UCSD-AML1 (cell line): Measurements from ENCODE around the gene TXLNB.

Experiments used
- DNase-seq: peaks from one replicate; lab custom pipeline; 2025; ENCODE audit not compliant: unreplicated experiment; lab: John Stamatoyannopoulos, UW

Gene TXLNB

DNA sequence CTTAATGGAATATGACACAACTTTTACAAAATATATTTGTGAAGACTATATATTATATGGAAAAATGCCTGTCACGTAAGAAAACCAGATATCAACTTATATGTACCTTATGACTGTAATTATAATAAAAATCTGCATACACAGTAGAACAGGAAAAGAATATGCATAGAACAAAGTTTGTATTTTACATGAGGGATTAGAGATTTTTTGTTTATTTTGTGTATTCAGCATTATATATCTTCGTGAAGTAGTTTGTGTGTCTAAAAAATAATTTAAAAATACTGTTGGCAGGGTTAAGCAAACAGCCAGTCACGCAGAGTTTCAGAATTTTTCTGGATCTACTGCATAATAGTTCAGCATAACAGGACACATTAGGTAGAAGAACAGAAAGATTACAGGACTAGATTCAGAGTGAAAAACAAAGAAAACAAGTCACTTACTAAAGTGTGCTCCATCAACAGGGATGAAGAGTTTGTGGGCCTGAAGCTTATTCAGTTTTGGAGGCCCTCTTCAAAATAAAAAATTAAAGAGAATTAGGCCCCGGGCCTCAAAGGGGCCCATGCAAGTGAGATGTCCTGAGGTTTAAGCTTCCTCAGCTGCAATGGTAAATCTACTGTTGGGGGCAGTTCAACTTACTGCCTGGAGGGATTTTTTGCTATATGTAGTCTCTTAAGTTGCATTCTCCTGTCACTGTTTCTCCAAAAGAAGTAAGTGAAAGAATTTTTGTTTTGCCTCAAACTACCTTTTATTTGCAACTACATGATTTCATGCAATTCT lies 16.3 kb downstream of the TXLNB start:
- DNase-seq = no peak

DNA sequence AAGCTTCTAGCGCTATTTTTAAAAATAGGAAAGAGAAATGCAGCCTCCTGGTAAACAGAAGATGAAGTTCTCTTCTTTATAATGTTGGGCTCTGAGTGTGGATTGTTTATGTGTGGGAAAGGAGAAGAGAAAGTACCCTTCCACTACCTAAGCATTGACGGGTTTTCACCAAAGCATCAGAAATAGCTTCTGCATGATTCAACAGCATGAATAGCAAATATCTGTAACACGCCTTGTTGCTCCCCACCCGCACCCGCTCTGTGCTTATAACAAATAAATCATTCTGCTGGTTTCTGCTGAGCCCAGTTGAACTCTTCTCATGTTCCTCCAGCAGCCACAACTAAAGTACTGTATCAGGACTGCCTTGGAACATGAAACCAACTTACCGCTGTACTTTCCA lies 20.7 kb downstream of the TXLNB start:
- DNase-seq = no peak

DNA sequence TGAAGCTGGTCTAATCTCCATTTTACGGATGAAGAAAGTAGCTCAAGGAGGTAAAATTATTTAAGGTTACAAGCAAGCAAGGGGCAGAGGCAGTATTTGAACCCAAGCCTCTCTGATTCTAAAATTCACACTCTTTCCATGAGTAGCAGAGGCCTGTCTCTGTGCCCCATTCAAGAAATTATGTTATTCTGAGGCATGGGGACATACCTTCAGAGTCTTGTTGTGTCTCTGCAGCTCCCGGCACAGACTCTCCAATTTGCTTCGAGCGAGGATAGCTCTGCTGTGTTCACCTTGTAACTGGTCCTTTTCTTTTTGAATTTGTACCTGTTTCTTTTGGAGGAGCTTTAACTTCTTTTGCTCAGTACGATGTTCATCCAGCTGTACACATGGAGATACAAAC lies 21.5 kb downstream of the TXLNB start:
- DNase-seq = no peak

DNA sequence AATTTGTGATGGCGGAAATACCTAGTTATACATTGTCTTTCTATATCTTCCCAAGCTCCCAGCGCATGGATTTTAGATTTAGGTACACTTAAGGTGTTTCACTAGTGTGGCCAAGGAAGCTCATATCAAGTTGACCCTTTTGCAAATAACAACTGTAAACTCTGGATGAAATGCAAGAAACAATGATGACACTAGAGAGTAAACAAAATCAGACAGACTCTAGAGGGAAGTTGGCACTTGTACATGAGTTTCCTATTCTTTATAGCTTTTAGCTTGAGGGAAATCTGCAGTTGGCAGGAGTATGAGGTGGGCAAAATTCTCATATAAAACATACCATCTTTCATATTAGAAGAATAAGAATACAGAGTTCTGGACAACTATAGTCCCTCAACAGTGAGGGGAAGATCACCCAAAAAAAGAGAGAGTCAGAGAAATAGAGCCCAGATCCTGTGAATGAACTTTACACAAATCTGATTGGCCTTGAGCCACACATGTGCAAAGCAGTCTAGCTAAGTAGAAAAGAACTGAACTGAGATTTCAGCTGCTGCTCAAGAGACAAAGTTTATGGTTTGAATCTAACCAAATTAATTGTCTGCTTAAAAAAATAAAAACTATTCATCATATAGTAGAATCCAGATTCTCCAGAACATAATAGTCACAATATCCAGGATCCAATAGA lies 26.1 kb downstream of the TXLNB start:
- no peak for DNase-seq

DNA sequence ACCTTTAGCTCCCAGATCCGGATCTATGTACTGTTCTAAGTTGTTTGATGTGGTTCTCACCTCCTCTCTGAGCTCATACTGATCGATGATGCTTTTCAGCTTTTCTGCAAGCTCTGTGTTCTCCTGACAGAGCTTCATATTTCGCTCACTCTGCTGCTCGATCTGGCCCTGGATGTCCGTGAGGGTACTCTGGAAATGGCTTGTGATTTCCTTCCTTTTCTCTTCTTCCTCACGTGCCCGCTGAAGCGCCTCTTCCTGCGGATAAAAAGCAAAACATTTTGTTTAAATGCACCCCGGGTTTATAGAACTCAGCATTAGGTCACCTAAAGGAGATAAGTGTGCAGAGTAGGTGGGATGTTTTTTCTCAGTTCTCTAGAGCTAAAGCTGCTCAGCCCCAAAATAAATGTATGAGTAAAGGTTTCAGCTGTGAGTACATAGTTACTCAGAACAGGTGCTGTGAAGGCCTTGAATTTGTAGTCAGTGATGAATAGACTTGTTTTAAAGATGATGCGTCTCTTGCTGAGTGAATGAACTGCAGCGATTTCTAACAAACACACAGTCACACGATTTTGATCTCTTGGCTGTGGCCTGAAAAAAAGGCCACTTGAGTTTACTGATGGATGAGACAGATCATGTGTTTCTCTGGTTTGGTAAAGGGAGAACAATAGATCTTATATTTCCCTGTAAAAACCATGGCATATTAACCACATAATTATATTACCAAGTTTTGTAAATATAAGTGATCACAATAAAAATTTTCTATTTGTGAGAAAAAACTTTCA lies 29.1 kb downstream of the TXLNB start:
- no peak for DNase-seq

DNA sequence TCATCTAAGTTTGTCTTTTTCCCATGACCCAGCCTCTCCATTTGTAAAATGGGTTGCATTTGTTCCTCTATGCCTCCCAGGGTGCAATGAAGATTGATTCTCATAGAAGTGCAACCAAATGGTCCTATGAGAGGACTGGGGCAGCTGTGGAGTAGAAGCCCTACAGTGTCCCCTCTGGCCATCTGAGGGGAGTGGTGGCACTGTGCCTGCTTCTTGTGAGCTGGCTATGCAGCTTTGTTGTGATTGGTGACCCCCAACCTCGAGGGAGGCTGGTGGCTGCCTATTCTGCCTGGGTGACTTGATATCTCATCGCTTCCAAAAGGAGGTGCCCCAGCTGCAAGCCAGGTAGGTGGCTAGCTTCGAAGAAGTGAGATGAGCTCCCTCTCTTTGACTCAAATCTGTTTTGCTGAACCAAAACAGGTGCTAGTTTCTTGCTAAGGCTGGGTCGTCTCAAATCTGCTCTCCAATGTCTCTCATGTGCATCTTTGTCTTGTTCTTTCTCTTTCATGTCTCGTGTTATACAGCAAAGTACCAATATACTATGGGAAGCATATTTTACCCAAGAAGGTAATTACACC lies 33.9 kb downstream of the TXLNB start:
- DNase-seq = no peak

DNA sequence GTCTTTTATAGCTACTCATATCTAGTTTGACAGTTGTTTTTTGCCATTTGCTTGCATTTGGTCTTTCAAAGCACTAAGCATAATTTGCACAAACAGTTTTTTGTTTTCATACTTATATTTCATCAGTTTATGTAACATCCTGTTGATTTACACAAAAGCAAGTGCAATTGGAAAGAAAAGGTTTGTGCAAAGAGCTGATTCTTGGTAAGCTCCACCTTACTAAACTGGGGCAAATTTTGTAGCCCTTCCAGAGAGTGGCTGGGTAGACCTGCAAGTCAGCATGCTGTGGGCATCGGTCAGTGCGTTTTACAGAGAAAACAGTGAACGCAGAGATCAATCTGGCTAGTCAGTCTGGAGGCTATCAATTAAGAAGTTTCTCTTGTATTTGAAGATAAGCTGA lies 34.5 kb downstream of the TXLNB start:
- DNase-seq = no peak

DNA sequence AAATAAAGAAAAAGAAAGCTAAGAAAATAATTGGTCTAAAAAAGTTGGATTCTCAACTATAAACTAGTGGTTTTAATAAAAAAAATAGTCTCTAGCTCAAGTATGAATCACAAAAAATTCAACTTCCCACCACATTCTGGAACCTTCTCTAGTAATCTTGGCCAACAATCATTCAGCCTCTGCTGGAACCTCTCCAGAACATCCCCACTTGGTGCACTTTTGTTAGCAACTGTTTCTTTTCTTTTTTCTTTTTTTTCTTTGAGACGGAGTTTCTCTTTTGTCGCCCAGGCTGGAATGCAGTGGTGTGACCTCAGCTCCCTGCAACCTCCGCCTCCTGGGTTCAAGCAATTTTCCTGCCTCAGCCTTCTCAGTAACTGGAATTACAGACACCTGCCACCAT lies 35.7 kb downstream of the TXLNB start:
- DNase-seq = no peak

DNA sequence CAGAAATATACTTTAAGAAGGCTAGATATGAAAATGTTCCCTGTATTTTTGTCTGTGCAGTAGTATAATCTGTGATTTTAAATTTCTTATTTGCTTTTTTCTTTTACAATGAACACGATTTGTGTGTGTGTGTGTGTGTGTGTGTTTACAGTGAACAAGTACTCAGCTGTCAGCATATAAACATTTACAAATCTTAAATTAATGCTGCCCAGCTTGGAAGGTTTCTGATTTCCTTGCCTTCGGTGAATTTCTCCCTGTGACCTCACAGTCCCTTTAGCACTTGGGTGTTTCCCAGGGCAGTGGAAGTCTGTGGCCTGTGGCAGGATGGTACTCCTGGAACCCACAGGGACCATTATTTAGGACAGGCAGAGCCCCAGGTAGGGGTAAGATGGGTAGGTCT lies 37.6 kb downstream of the TXLNB start:
- DNase-seq = no peak

DNA sequence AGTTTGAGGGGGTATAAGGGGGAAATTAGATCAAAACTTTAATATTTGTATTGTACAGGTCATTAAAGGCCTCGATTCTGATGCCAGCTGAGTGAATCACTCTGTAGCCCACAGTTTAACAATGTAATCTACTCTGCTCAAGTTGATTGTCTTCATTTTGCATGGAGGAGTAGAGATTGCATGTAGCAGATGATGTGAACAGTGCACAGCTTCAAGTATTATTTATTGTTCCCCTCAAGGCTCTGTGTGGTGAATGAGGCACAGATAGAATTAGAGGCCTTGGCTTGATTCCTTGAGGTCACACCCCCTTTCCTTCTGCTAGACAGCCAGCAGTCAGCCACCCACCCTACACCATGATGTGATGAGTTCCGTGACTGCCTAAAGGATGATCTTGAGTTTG lies 38.1 kb downstream of the TXLNB start:
- DNase-seq = no peak

DNA sequence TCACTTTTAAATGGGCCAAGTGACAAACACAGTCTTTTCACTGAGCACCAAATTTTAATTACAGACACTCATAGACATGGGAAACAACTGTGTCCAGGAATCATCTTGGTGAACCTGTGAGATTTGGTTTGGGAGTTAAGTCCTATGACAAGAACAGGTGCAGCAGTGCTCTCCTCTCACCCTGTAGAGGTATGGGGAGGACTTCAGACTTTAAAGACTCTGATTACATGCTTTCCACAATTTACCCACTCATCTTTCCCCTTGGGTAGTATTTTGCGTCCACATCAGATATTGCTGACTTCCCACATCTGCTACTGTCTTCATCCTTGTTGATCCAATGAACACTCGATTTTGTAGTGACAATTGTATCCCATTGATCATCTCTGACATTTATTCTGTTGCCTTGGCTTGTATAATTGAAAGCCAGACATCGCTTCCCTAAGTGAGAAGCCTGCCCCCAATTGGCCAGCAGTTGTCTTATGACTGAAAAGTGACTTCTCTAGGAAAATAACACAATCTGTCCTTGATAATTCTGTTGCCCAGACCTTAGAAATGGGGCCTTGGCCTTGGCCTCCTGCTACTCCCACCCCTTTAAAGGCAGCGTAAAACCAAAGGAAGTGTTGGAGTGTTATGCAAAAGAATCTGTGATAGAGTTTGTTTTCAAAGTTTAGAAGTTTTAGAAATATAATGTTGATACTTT lies 40.0 kb downstream of the TXLNB start:
- no peak for DNase-seq

DNA sequence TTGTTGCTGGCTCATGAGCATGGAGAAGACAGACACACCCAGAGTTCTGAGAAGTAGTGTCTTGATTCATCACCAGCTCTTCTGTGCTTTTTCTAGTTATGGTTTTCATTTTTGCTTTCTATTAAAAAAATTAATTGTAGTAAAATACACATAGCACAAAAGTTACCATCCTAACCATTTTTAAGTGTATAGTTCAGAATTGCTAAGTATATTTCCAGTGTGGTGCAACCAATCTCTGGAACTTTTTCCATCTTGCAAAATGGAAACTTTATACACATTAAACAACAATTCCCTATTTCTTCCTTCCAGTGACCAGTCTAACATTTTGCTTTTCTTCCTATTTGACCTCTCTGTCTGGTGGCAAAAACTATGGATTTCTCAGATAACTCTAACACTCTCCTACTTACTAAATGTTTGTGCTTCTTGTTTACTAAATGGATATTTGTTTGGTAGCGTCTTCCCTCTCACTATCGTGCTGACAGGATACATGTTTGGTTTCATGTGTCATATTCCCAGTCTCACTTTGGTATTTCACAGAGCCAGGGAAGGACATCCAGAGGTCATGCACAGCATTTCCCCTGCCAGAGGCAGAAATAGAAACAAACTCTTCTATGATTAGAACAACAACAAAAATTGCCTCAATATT lies 40.6 kb downstream of the TXLNB start:
- no peak for DNase-seq

DNA sequence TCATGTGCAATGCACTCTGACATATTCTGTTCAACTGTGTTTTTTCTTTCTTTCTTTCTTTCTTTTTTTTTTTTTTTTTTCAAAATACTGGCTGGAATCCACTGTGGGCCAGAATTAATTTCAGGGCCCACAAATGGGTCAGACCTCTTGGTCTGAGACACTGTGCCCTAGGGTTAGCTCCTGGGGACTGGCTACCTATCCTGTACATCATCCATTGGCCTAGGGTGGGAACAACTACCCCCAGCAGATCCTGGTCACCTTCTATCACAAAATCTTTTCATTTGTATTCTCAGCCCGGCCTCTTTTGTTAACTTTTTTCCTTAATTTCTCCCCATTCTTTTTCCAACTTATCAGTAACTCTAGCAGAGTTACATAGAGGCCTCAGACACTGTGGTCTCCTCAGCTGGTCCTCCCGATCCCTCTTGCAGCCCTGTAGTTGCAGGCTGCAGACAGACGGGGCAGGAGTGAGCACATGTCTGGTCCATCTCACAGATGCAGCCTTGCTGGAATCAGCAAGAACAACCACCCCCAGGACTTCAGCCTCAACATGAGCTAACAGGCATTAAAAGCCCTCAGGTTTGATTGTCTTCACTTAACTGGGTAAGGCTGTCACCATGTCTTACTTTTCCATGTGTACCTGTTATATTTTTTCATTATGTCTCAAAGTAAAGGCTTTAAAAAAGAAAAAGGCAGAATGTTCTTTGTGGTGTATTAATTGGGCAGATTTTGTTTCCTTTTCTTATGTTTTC lies 41.3 kb downstream of the TXLNB start:
- peak; percentile 54 for DNase-seq

DNA sequence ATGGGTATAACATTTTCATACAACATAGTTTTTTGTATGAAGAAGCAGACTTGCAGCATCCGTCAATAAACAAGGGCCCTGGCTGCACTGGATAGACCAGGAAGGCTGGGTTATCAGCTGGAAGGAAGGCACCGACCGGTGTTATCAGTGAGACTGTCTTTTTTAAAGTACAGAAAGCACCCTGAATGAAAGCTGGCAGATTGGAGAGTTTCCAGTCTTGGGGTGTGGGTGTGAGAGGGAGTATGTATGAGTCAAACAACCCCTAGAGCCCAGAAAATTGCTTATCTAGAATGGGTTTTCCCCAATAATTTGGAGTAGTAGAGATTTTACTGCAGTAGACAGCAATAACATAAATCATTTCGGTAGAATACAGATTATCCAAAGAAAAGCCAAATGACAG lies 42.4 kb downstream of the TXLNB start:
- DNase-seq = no peak

DNA sequence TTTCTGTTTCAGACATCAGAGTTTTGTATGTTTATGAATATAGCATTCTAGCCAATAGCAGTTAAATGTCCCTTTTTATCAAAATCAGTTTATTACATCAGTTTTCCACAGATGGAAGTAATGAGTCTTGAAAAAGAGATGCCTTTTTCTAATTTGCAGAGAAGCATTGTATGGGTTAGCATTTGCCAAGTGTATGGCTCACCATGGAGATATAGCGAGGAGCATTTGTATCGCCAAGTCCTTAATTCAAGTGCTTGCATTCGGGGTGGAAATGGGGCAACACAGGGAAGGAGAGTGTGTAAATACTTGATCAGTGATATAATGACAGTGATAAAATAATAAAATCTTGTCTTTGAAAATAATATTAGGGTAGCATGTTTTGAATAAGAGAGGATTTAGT lies 42.9 kb downstream of the TXLNB start:
- no peak for DNase-seq

DNA sequence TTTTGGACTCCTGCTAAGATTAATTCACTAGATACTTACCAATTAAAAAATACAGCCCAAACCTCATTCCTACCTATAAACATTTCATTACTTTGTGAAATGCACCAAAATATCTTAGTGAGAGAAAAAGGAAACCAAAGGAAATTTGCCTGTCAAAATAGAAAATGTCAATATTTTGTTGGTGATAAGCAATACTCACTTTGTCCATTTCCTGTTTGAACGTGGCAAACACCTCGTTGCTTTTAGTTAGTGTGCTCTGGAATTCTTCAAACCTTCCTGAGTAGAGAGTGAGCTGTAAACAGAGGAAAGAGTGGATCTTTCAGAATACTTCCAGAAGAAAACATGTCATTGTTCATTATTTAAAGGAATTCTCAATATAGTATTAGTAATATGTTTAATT lies 44.2 kb downstream of the TXLNB start:
- no peak for DNase-seq

DNA sequence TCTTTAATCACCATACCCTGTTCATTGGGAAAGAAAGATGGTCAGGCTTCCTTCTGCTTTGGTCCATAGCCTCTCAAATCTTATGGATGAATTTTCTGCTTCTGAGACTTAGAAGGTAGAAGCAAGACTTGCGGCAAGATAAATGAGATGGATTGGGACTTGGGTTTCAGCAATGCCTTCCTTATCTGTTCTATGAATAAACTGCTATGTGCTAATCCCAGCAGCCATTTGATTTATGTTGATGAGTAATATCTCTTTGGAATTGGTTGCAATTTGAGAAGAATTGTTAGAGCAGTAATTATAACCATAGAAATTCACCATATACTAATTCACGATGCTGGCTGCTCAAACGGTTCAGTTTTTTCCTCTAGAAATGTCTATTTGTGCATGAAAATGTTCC lies 48.3 kb downstream of the TXLNB start:
- no peak for DNase-seq

DNA sequence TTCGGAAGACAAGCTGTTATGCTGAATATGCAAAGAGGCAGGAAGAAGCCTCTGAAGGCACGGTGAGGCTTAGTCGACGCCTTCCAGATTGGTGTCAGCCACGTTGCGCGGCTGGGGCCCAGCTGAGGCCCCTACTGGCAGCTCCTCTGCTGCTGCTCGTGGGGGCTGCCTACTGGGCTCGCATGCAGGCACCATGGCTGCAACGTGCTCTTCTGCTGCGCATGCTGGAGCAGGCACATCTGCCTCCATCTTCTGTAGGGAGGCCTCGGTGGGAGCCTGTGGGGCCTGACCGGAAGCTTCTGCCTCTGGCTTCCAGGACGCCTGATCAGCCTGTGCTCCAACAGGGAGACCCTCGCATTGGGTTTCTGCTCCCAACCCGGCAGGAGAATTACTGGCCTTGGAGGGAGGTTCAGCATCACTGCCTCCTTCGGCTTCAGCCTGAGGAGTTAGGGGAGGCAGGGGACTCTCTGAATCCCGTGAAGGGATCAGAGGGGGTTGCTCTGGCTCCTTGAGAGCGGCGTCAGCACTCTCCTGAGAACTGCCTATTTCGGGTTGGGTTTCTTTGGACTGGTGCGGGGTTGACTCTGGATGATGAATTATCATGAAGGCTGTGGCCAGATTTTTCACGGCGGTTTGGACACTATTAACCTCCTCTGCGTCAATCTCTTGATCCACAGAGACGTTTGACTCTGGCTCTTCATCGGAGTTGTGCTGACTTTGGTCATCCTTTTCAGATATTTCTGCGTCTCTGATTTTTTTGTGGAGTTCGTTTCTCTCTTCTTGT lies 49.1 kb downstream of the TXLNB start:
- no peak for DNase-seq
